ENCODE data around the gene OTOGL.

OTOGL gene

DNA sequence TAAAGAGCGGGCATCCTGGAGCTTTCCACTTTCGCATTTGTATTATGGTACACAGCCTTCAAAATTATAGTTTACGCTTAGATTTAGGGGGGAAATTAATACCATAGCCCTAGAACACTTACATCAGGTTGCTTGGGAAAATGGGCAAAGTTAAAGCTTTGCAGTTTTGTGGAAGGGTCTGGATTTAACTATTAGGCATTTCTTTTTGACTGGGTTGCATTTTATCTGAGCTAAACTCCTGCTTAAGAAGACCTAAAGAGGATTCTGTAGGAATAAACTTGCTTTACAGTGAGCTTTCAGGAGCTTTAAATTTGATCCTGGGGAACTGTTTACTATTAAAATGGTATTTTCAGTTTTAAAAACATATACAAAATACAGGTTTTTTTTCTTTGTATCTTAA is 301.9 kb downstream of the OTOGL start:
- H3K4me1 Mint-ChIP-seq: no peaks in the 10 kb centered on the region
- TF ChIP-seq CTCF (IDR thresholded peaks at IDR 0.05; ENCODE audit: unreplicated experiment in 3 of 3): no peak
- no peaks in the 10 kb centered on the region for H3K36me3 Mint-ChIP-seq (ENCODE audit: low read depth)
- H3K4me3 Mint-ChIP-seq: peak overlapping the region; percentile 72 to 83 (median 80)
- peak overlapping the region; percentile 42 to 94 (median 53) for H3K27ac Mint-ChIP-seq
- no peaks in the 10 kb centered on the region for H3K27me3 Mint-ChIP-seq (ENCODE audit: low read depth)
- H3K9me3 Mint-ChIP-seq: no peaks in the 10 kb centered on the region

GRCh38 chr12:80404629-80405028 is 305.3 kb downstream of the OTOGL start:
- Mint-ChIP-seq H3K27me3 (ENCODE audit: low read depth) (no peaks in the 10 kb centered on the region), H3K9me3 (no peaks in the 10 kb centered on the region), H3K27ac (no peak overlapping the region), H3K4me3 (peak overlapping the region in 1 of 3 experiments; percentile 4), H3K36me3 (ENCODE audit: low read depth) (no peaks in the 10 kb centered on the region), H3K4me1 (no peaks in the 10 kb centered on the region)
- no peak for TF ChIP-seq CTCF (IDR thresholded peaks at IDR 0.05; ENCODE audit: unreplicated experiment in 3 of 3)

DNA sequence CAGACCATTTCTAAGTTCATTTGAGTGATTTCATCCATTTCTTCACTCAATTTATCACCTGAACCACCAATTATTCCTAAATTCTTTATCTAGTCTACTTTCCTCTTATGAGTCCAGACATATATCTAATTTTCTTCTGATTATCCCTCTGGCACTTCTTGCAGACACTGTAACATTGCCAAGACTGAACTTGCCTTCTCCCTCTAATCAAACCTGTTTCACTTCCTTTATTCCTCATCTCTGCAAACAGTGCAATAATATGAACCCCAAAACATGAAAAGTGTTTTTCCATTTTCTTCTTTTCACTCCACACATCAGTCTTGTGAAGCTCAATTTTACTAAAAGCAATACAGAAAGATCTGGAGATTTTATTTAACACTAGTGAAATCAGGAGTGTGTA is 306.9 kb downstream of the OTOGL start:
- no peaks in the 10 kb centered on the region for H3K36me3 Mint-ChIP-seq (ENCODE audit: low read depth)
- H3K27ac Mint-ChIP-seq: no peak overlapping the region
- no peak overlapping the region for H3K4me3 Mint-ChIP-seq
- no peaks in the 10 kb centered on the region for H3K4me1 Mint-ChIP-seq
- no peak for TF ChIP-seq CTCF (IDR thresholded peaks at IDR 0.05; ENCODE audit: unreplicated experiment in 3 of 3)
- no peaks in the 10 kb centered on the region for H3K27me3 Mint-ChIP-seq (ENCODE audit: low read depth)
- H3K9me3 Mint-ChIP-seq: no peaks in the 10 kb centered on the region

GRCh38 chr12:80411787-80412186 is 312.4 kb downstream of the OTOGL start:
- H3K4me1 Mint-ChIP-seq: no peaks in the 10 kb centered on the region
- H3K27ac Mint-ChIP-seq: no peak overlapping the region
- H3K4me3 Mint-ChIP-seq: no peak overlapping the region
- H3K9me3 Mint-ChIP-seq: no peaks in the 10 kb centered on the region
- TF ChIP-seq CTCF (IDR thresholded peaks at IDR 0.05; ENCODE audit: unreplicated experiment in 3 of 3): no peak
- no peaks in the 10 kb centered on the region for H3K27me3 Mint-ChIP-seq (ENCODE audit: low read depth)
- no peaks in the 10 kb centered on the region for H3K36me3 Mint-ChIP-seq (ENCODE audit: low read depth)

- no peaks in the 10 kb centered on the region for H3K36me3 Mint-ChIP-seq (ENCODE audit: low read depth)
- H3K4me1 Mint-ChIP-seq: no peaks in the 10 kb centered on the region
- H3K27ac Mint-ChIP-seq: no peak overlapping the region
- H3K27me3 Mint-ChIP-seq (ENCODE audit: low read depth): no peaks in the 10 kb centered on the region
- TF ChIP-seq CTCF (IDR thresholded peaks at IDR 0.05; ENCODE audit: unreplicated experiment in 3 of 3): peak; percentile 72 to 84 (median 80)
- no peak overlapping the region for H3K4me3 Mint-ChIP-seq
- no peaks in the 10 kb centered on the region for H3K9me3 Mint-ChIP-seq
Measured at GRCh38 chr12:80412343-80412953, 313.1 kb downstream of the OTOGL start.

DNA sequence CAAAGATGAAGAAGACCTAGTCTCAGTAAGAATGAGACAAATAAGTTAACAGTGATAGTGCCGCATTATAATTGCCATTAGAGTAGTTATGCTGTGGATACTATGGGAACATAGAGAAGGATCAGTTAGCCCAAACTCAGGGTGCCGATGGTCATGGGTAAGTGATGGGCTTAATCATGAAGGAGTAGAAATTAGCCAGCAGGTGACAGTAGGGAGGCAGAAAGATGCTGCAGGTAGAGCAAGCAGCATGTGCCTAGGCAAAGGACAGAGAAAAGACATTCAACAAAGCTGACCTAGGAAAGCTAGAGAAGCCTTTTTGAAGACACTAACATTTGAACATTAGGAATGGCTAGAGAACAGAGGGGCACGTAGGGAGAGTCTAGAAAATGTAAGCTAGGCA is 314.1 kb downstream of the OTOGL start:
- Mint-ChIP-seq H3K4me1 (peaks cover under 1% of the 10 kb centered on the region), H3K9me3 (no peaks in the 10 kb centered on the region), H3K36me3 (ENCODE audit: low read depth) (no peaks in the 10 kb centered on the region), H3K27me3 (ENCODE audit: low read depth) (no peaks in the 10 kb centered on the region), H3K27ac (no peak overlapping the region), H3K4me3 (no peak overlapping the region)
- no peak for TF ChIP-seq CTCF (IDR thresholded peaks at IDR 0.05; ENCODE audit: unreplicated experiment in 3 of 3)

All from nephron (organoid).